HG02678 (cell line): ENCODE measurements around the gene GLI2.

Experiments
- ATAC-seq: cut with Tn5 transposase; IDR thresholded peaks from one replicate; pipeline ENCODE4 v1.9.1; 2021; ENCODE audit warnings: mild to moderate bottlenecking, moderate library complexity; ENCODE audit not compliant: unreplicated experiment

GLI2 gene

GRCh38 chr2:120711694-120712093, 24.0 kb upstream of the GLI2 start:
- no peak for ATAC-seq

GRCh38 chr2:120712180-120712681, 23.4 kb upstream of the GLI2 start:
- no peak for ATAC-seq

GRCh38 chr2:120715353-120715752, 20.3 kb upstream of the GLI2 start:
- no peak for ATAC-seq

- no peak for ATAC-seq
Observed at GRCh38 chr2:120715941-120716340, 19.7 kb upstream of the GLI2 start.

- no peak for ATAC-seq
Observed at GRCh38 chr2:120716641-120717585, 18.8 kb upstream of the GLI2 start.

- ATAC-seq = no peak
Observed at GRCh38 chr2:120719491-120719890, 16.2 kb upstream of the GLI2 start.

- ATAC-seq = no peak
Observed at GRCh38 chr2:120720231-120720630, 15.4 kb upstream of the GLI2 start.

GRCh38 chr2:120720746-120721375, 14.8 kb upstream of the GLI2 start:
- ATAC-seq = no peak

- no peak for ATAC-seq
Observed at GRCh38 chr2:120722246-120722567, 13.5 kb upstream of the GLI2 start.

GRCh38 chr2:120722568-120723421, 12.9 kb upstream of the GLI2 start:
- no peak for ATAC-seq

- ATAC-seq = no peak
Observed at GRCh38 chr2:120726245-120726644, 9.4 kb upstream of the GLI2 start.

- ATAC-seq = no peak
Observed at GRCh38 chr2:120729406-120730399, 6.0 kb upstream of the GLI2 start.

GRCh38 chr2:120731175-120731574, 4.5 kb upstream of the GLI2 start:
- ATAC-seq = no peak

- ATAC-seq = no peak
Observed at GRCh38 chr2:120732506-120733237, 3.0 kb upstream of the GLI2 start.

- no peak for ATAC-seq
Observed at GRCh38 chr2:120733238-120733932, 2.3 kb upstream of the GLI2 start.

GRCh38 chr2:120734930-120735651, 577 bp upstream of the GLI2 start:
- ATAC-seq = no peak

GRCh38 chr2:120736202-120736623, 545 bp downstream of the GLI2 start:
- ATAC-seq = no peak
